ENCODE results near the gene ZNF35.
"Not testable (repeated sequence)": the region's sequence is repeated elsewhere in the genome, so short reads cannot be mapped to it uniquely, and the experiment has no call there.

ZNF35 gene

DNA sequence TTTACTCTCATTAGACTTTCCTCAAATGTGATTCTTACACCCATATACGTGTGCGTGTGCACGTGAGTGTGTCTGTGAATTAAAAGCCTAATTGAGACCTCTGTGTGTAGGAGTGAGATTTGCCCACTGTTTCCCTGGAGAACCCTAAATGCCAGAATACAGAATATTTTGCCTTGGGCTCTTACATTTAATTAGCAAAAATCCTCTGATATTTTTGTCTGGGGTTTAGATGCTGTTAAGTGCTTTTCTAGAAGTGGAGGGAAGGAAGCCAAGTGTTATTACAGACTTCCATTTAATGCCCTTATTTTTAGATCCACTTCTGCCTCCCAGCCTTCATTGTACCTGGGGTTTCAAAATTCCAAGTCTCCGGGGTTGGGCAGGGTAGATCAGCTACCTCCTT is 17.8 kb downstream of the ZNF35 start:
- Histone ChIP-seq H3K9ac (ENCODE audit: low read length) (no peak overlapping the region), H3K9me3 (ENCODE audit: insufficient read depth, low read length) (no peaks in the 10 kb centered on the region)
- TF ChIP-seq, protein P1, sequence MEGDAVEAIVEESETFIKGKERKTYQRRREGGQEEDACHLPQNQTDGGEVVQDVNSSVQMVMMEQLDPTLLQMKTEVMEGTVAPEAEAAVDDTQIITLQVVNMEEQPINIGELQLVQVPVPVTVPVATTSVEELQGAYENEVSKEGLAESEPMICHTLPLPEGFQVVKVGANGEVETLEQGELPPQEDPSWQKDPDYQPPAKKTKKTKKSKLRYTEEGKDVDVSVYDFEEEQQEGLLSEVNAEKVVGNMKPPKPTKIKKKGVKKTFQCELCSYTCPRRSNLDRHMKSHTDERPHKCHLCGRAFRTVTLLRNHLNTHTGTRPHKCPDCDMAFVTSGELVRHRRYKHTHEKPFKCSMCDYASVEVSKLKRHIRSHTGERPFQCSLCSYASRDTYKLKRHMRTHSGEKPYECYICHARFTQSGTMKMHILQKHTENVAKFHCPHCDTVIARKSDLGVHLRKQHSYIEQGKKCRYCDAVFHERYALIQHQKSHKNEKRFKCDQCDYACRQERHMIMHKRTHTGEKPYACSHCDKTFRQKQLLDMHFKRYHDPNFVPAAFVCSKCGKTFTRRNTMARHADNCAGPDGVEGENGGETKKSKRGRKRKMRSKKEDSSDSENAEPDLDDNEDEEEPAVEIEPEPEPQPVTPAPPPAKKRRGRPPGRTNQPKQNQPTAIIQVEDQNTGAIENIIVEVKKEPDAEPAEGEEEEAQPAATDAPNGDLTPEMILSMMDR (IDR thresholded peaks at IDR 0.05; ENCODE audit: insufficient read depth, low read length, poor library complexity, severe bottlenecking): no peak
- no peak for TF ChIP-seq EZH2phosphoT487 (conservative IDR thresholded peaks at IDR 0.05; ENCODE audit: low read length)

DNA sequence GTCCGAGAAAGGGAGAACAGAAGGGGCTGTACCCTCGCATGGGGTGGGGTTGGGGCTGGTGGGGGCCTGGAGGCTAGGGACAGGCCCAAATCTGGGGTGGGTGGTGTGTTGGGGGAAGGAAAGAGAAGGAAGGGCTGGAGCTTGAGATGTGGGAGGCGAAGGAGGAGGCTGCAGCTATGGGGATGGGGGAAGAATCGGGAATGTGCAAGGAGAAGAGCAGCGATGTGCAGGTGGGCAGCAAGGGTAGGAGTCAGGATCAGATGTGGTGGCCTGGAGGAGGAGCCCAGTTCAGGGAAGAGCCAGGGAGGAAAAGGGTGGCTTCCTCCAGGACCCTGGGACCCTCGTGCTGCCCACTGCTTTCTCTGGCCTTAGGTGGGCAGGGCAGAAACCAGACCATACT is 21.2 kb downstream of the ZNF35 start:
- no peak overlapping the region for H3K27ac ChIP-seq (ENCODE audit: low read depth, low read length)
- no peak overlapping the region for H2AFZ ChIP-seq (ENCODE audit: low read depth, low read length, severe bottlenecking)
- TF ChIP-seq, protein P1 (IDR thresholded peaks at IDR 0.05; ENCODE audit: insufficient read depth, low read length, poor library complexity, severe bottlenecking): no peak
- TF ChIP-seq EZH2phosphoT487 (conservative IDR thresholded peaks at IDR 0.05; ENCODE audit: low read length): no peak
- no peaks in the 10 kb centered on the region for H4K20me1 ChIP-seq (ENCODE audit: low read depth, low read length)
- H3K27me3 ChIP-seq (ENCODE audit: low read length): no peaks in the 10 kb centered on the region
- no peak overlapping the region for H3K4me3 ChIP-seq (ENCODE audit: insufficient read depth, low read length, poor library complexity, severe bottlenecking)
- no peaks in the 10 kb centered on the region for H3K36me3 ChIP-seq (ENCODE audit: low read length)
- H3K9ac ChIP-seq (ENCODE audit: low read length): no peak overlapping the region
- no peaks in the 10 kb centered on the region for H3K9me3 ChIP-seq (ENCODE audit: insufficient read depth, low read length)
- no peaks in the 10 kb centered on the region for H3K9me2 ChIP-seq (replicated peaks; ENCODE audit: insufficient read depth, low read length)
- no peaks in the 10 kb centered on the region for H3F3A ChIP-seq (ENCODE audit: insufficient read depth)
- no peak overlapping the region for H3K4me2 ChIP-seq (ENCODE audit: low read depth, low read length, poor library complexity, severe bottlenecking)
- no peaks in the 10 kb centered on the region for H3K79me2 ChIP-seq (ENCODE audit: insufficient read depth, low read length)

More for the DNA sequence above, 17.8 kb downstream of the ZNF35 start:
- Histone ChIP-seq H3K27me3 (ENCODE audit: low read length) (no peaks in the 10 kb centered on the region), H3K36me3 (ENCODE audit: low read length) (no peaks in the 10 kb centered on the region), H2AFZ (ENCODE audit: low read depth, low read length, severe bottlenecking) (no peak overlapping the region), H3K4me3 (ENCODE audit: insufficient read depth, low read length, poor library complexity, severe bottlenecking) (no peak overlapping the region), H3K27ac (ENCODE audit: low read depth, low read length) (no peak overlapping the region), H4K20me1 (ENCODE audit: low read depth, low read length) (no peaks in the 10 kb centered on the region), H3K9me2 (replicated peaks; ENCODE audit: insufficient read depth, low read length) (no peaks in the 10 kb centered on the region), H3K79me2 (ENCODE audit: insufficient read depth, low read length) (no peaks in the 10 kb centered on the region), H3K4me2 (ENCODE audit: low read depth, low read length, poor library complexity, severe bottlenecking) (no peak overlapping the region), H3F3A (ENCODE audit: insufficient read depth) (no peaks in the 10 kb centered on the region)

DNA sequence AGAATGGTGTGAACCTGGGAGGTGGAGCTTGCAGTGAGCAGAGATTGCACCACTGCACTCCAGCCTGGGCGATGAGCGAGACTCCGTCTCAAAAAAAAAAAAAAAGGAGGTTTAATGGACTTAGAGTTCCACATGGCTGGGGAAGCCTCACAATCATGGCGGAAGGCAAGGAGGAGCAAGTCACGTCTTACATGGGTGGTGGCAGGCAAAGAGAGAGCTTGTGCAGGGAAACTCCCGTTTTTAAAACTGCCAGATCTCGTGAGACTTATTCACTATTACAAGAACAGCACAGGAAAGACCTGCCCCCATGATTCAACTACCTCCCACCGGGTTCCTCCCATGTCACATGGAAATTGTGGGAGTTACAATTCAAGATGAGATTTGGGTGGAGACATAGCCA is 24.9 kb downstream of the ZNF35 start:
- not testable (repeated sequence) for H3K79me2 ChIP-seq (ENCODE audit: insufficient read depth, low read length); H3K27me3 ChIP-seq (ENCODE audit: low read length); H2AFZ ChIP-seq (ENCODE audit: low read depth, low read length, severe bottlenecking); H3K4me3 ChIP-seq (ENCODE audit: insufficient read depth, low read length, poor library complexity, severe bottlenecking); H3F3A ChIP-seq (ENCODE audit: insufficient read depth); H3K9me2 ChIP-seq (replicated peaks; ENCODE audit: insufficient read depth, low read length); H3K4me2 ChIP-seq (ENCODE audit: low read depth, low read length, poor library complexity, severe bottlenecking); H3K9me3 ChIP-seq (ENCODE audit: insufficient read depth, low read length); H3K9ac ChIP-seq (ENCODE audit: low read length); H3K27ac ChIP-seq (ENCODE audit: low read depth, low read length); H3K36me3 ChIP-seq (ENCODE audit: low read length); H4K20me1 ChIP-seq (ENCODE audit: low read depth, low read length)

DNA sequence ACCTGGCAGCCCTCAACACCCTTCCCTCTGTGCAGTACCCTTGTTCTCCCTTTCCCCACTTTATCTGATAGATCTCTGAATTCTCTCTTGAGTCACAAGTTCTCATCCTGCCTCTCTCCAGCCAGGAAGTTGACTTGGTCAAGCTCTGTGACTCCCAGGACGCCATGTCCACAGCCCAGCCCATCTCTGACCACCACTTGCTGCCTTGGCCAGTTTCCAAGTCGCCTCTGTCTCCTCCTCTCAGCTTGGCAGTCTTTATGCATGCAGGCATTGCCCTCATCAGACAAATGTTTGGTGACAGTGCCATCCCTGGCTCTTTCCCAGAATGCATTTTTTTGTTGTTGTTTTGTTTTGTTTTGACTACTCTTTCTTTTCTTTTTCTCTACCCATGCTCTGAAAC is 25.7 kb downstream of the ZNF35 start:
- no peaks in the 10 kb centered on the region for H3F3A ChIP-seq (ENCODE audit: insufficient read depth)
- H3K27ac ChIP-seq (ENCODE audit: low read depth, low read length): no peak overlapping the region
- TF ChIP-seq, protein P1 (IDR thresholded peaks at IDR 0.05; ENCODE audit: insufficient read depth, low read length, poor library complexity, severe bottlenecking): no peak
- TF ChIP-seq EZH2phosphoT487 (conservative IDR thresholded peaks at IDR 0.05; ENCODE audit: low read length): no peak
- H3K4me3 ChIP-seq (ENCODE audit: insufficient read depth, low read length, poor library complexity, severe bottlenecking): no peak overlapping the region
- H3K4me2 ChIP-seq (ENCODE audit: low read depth, low read length, poor library complexity, severe bottlenecking): no peak overlapping the region
- H3K36me3 ChIP-seq (ENCODE audit: low read length): no peaks in the 10 kb centered on the region
- no peaks in the 10 kb centered on the region for H3K27me3 ChIP-seq (ENCODE audit: low read length)
- H2AFZ ChIP-seq (ENCODE audit: low read depth, low read length, severe bottlenecking): no peak overlapping the region
- H3K79me2 ChIP-seq (ENCODE audit: insufficient read depth, low read length): no peaks in the 10 kb centered on the region
- H4K20me1 ChIP-seq (ENCODE audit: low read depth, low read length): no peaks in the 10 kb centered on the region
- no peak overlapping the region for H3K9ac ChIP-seq (ENCODE audit: low read length)
- H3K9me2 ChIP-seq (replicated peaks; ENCODE audit: insufficient read depth, low read length): no peaks in the 10 kb centered on the region
- H3K9me3 ChIP-seq (ENCODE audit: insufficient read depth, low read length): no peaks in the 10 kb centered on the region
